ENCODE measurements around the gene ZNF23. TPM values are rescaled to one million over a fixed set of nuclear protein-coding genes. Genes with fewer than 3 reads are reported as not detected.

The ZNF23 gene
- total RNA-seq, 2 donors from 2014 or later, result 4.4 to 5.3 TPM

- Histone ChIP-seq H3K27me3 (no peaks in the 10 kb centered on the region), H3K36me3 (replicated peaks in 1 of 2; ENCODE audit: insufficient read depth in 1 of 2, low read depth in 2 of 2) (no peaks in the 10 kb centered on the region), H3K27ac (peak overlapping the region in 3 of 4 donors; percentile 21 to 71 (median 56)), H3K9me3 (no peaks in the 10 kb centered on the region), H3K4me3 (no peak overlapping the region), H3K4me1 (peaks cover 7% of the 10 kb centered on the region)
- 78 to 86% methylated on average over 2 of the region's 2 CpGs for WGBS, 2 donors
- no peak for TF ChIP-seq POLR2A (IDR thresholded peaks at IDR 0.05)
- TF ChIP-seq, protein P1, sequence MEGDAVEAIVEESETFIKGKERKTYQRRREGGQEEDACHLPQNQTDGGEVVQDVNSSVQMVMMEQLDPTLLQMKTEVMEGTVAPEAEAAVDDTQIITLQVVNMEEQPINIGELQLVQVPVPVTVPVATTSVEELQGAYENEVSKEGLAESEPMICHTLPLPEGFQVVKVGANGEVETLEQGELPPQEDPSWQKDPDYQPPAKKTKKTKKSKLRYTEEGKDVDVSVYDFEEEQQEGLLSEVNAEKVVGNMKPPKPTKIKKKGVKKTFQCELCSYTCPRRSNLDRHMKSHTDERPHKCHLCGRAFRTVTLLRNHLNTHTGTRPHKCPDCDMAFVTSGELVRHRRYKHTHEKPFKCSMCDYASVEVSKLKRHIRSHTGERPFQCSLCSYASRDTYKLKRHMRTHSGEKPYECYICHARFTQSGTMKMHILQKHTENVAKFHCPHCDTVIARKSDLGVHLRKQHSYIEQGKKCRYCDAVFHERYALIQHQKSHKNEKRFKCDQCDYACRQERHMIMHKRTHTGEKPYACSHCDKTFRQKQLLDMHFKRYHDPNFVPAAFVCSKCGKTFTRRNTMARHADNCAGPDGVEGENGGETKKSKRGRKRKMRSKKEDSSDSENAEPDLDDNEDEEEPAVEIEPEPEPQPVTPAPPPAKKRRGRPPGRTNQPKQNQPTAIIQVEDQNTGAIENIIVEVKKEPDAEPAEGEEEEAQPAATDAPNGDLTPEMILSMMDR (IDR thresholded peaks at IDR 0.05), result no peak
- no peak for ATAC-seq
- intact Hi-C loops (cut with DNase I), result no loop called here
- DNase-seq, result no peak
Measured at GRCh38 chr16:71500964-71501363, 38.9 kb upstream of the ZNF23 start.

GRCh38 chr16:71499775-71500364, 37.8 kb upstream of the ZNF23 start:
- no peak overlapping the region for H3K27ac ChIP-seq
- ATAC-seq, result peak; percentile 74
- no peak for TF ChIP-seq POLR2A (IDR thresholded peaks at IDR 0.05)
- TF ChIP-seq, protein P1 (IDR thresholded peaks at IDR 0.05), result peak; percentile 45 to 86 (median 78)

DNA sequence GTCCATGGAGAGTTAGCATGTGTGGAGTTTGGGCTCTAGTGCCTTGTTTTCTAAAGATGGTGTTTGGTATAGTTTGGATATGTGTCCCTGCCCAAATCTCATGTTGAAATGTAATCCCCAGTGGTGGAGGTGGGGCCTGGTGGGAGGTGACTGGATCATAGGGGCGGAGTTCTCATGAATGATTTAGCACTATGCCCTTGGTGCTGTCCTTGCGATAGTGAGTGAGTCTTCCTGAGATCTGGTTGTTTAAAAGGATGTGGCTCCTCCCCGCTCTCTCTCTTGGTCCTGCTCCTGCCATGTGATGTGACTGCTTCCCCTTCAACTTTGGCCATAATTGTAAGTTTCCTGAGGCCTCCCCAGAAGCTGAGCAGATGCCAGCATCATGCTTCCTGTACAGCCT, 36.0 kb upstream of the ZNF23 start:
- no peak for DNase-seq
- intact Hi-C loops (cut with DNase I), result loop anchor here (5.0 kb wide), 1 partner anchor 86 kb away; no protein-coding TSS in a partner anchor
- Histone ChIP-seq H3K9me3 (no peaks in the 10 kb centered on the region), H3K27me3 (no peaks in the 10 kb centered on the region), H3K4me1 (peaks cover 7% of the 10 kb centered on the region), H3K36me3 (replicated peaks in 1 of 2; ENCODE audit: insufficient read depth in 1 of 2, low read depth in 2 of 2) (no peaks in the 10 kb centered on the region), H3K27ac (no peak overlapping the region), H3K4me3 (no peak overlapping the region)
- TF ChIP-seq, protein P1 (IDR thresholded peaks at IDR 0.05), result no peak
- no peak for TF ChIP-seq POLR2A (IDR thresholded peaks at IDR 0.05)
- no peak for ATAC-seq
- 69 to 78% methylated on average over 3 of the region's 3 CpGs for WGBS, 2 donors

More at GRCh38 chr16:71499775-71500364, 37.8 kb upstream of the ZNF23 start:
- Histone ChIP-seq H3K36me3 (replicated peaks in 1 of 2; ENCODE audit: insufficient read depth in 1 of 2, low read depth in 2 of 2) (no peaks in the 10 kb centered on the region), H3K27me3 (no peaks in the 10 kb centered on the region), H3K9me3 (no peaks in the 10 kb centered on the region), H3K4me1 (peaks cover 7% of the 10 kb centered on the region), H3K4me3 (no peak overlapping the region)
- peak; percentile 46 to 59 (median 51) for DNase-seq
- WGBS, 2 donors, result 0 to 2% methylated on average over 3 of the region's 3 CpGs
- intact Hi-C loops (cut with DNase I), result loop anchor here (5.0 kb wide), 1 partner anchor 88 kb away; no protein-coding TSS in a partner anchor

- 52 to 69% methylated on average over 3 of the region's 3 CpGs for WGBS, 2 donors
- ATAC-seq, result no peak
- intact Hi-C loops (cut with DNase I), result no loop called here
- Histone ChIP-seq H3K36me3 (replicated peaks in 1 of 2; ENCODE audit: insufficient read depth in 1 of 2, low read depth in 2 of 2) (no peaks in the 10 kb centered on the region), H3K27ac (no peak overlapping the region), H3K4me1 (no peaks in the 10 kb centered on the region), H3K27me3 (no peaks in the 10 kb centered on the region), H3K9me3 (no peaks in the 10 kb centered on the region), H3K4me3 (no peak overlapping the region)
- DNase-seq, result no peak
- TF ChIP-seq, protein P1 (IDR thresholded peaks at IDR 0.05), result no peak
- no peak for TF ChIP-seq POLR2A (IDR thresholded peaks at IDR 0.05)
Measured at GRCh38 chr16:71493213-71493612, 31.2 kb upstream of the ZNF23 start.

DNA sequence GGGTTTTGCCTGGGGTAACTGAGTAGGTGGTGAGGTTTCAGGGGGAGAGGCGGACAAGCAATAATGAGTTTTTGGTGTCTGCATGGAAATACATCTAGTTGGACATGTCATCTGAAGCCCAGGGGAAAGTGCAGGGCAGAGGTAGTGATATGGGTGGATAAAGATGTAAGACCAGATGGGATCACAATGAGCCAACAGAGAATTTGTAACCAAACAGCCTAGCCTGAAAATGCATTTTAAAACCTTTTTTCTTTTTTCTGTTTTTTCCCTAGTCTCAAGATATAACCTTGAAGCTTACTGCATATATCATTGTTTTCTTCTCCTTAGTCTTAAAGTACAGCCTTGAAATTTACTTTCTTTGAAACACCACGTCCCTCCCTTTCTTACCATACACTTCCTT, 30.7 kb upstream of the ZNF23 start:
- no peak for TF ChIP-seq POLR2A (IDR thresholded peaks at IDR 0.05)
- TF ChIP-seq, protein P1 (IDR thresholded peaks at IDR 0.05), result no peak
- intact Hi-C loops (cut with DNase I), result no loop called here

More for the DNA sequence above, 30.7 kb upstream of the ZNF23 start:
- Histone ChIP-seq H3K27ac (no peak overlapping the region), H3K27me3 (no peaks in the 10 kb centered on the region), H3K4me1 (no peaks in the 10 kb centered on the region), H3K36me3 (replicated peaks in 1 of 2; ENCODE audit: insufficient read depth in 1 of 2, low read depth in 2 of 2) (no peaks in the 10 kb centered on the region), H3K4me3 (no peak overlapping the region), H3K9me3 (no peaks in the 10 kb centered on the region)
- DNase-seq (no peak), ATAC-seq (no peak)
- 64 to 77% methylated on average over 2 of the region's 2 CpGs for WGBS, 2 donors

Measured in body of pancreas (tissue), 4 donors.